Measurements from ENCODE around the gene KANK2.

DNA sequence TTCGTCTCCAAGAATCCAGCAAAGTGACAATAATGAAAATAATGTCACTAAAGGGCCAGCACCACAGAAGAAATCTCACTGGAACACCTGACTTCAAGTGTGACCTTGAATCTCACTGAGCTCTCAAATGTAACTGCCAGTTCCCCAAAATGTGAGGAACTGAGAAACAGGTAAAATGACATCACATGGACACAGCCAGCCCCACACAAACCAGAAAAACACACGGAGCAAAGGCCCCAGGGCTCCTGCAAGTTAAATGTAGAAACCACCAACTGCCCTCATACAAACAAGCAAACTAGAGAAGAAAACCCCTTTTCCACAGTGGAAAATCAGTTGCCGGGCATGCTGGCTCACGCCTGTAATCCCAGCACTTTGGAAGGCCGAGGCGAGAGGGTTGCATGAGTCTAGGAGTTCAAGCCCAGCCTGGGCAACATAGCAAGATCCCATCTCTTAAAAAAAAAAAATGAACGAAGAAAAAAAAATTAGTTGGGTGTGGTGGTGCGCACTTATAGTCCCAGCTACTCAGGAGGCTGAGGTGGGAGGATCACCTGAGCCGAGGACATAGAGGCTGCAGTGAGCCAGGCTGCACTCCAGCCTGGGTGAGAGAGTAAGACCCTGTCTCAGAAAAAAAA lies 8.7 kb upstream of the KANK2 start:
- TF ChIP-seq, protein P1, sequence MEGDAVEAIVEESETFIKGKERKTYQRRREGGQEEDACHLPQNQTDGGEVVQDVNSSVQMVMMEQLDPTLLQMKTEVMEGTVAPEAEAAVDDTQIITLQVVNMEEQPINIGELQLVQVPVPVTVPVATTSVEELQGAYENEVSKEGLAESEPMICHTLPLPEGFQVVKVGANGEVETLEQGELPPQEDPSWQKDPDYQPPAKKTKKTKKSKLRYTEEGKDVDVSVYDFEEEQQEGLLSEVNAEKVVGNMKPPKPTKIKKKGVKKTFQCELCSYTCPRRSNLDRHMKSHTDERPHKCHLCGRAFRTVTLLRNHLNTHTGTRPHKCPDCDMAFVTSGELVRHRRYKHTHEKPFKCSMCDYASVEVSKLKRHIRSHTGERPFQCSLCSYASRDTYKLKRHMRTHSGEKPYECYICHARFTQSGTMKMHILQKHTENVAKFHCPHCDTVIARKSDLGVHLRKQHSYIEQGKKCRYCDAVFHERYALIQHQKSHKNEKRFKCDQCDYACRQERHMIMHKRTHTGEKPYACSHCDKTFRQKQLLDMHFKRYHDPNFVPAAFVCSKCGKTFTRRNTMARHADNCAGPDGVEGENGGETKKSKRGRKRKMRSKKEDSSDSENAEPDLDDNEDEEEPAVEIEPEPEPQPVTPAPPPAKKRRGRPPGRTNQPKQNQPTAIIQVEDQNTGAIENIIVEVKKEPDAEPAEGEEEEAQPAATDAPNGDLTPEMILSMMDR (IDR thresholded peaks at IDR 0.05) = no peak
- TF ChIP-seq POLR2A (IDR thresholded peaks at IDR 0.05) = no peak
